ENCODE measurements around the gene CRYBB3.

GRCh38 chr22:25208328-25208727, 8.7 kb downstream of the CRYBB3 start:
- no peak for TF ChIP-seq CTCF (IDR thresholded peaks at IDR 0.05)
- TF ChIP-seq POLR2A (IDR thresholded peaks at IDR 0.05) = no peak

Measured in lower leg skin (tissue), 3 donors.